MM.1S (cell line): Measurements from ENCODE around the gene ESF1.

Experiments used
- EZH2 ChIP-seq: fragments of 300-600 bp; sonication (generic); optimal IDR thresholded peaks from 2 replicates; pipeline ENCODE3; 2017; ENCODE audit warnings: low read depth, mild to moderate bottlenecking, antibody characterized with exemption, low read length, mixed read lengths
- EZH2phosphoT487 ChIP-seq: fragments of 300-600 bp; sonication (generic); IDR thresholded peaks from 2 replicates; pipeline ENCODE4 v1.6.1; 2018; ENCODE audit warnings: antibody characterized with exemption, low read length
- TF ChIP-seq, protein P1 (sequence below): fragments of 300-600 bp; sonication (generic); IDR thresholded peaks from 2 replicates; pipeline ENCODE4 v1.5.1; 2016; ENCODE audit warnings: antibody characterized with exemption, low read length, mixed read lengths

GRCh38 chr20:13765299-13765698, 19.4 kb downstream of the ESF1 start:
- TF ChIP-seq, protein P1, sequence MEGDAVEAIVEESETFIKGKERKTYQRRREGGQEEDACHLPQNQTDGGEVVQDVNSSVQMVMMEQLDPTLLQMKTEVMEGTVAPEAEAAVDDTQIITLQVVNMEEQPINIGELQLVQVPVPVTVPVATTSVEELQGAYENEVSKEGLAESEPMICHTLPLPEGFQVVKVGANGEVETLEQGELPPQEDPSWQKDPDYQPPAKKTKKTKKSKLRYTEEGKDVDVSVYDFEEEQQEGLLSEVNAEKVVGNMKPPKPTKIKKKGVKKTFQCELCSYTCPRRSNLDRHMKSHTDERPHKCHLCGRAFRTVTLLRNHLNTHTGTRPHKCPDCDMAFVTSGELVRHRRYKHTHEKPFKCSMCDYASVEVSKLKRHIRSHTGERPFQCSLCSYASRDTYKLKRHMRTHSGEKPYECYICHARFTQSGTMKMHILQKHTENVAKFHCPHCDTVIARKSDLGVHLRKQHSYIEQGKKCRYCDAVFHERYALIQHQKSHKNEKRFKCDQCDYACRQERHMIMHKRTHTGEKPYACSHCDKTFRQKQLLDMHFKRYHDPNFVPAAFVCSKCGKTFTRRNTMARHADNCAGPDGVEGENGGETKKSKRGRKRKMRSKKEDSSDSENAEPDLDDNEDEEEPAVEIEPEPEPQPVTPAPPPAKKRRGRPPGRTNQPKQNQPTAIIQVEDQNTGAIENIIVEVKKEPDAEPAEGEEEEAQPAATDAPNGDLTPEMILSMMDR: no peak
- no peak for TF ChIP-seq EZH2
- TF ChIP-seq EZH2phosphoT487: no peak
